Measurements from ENCODE around the gene E2F1.

DNA sequence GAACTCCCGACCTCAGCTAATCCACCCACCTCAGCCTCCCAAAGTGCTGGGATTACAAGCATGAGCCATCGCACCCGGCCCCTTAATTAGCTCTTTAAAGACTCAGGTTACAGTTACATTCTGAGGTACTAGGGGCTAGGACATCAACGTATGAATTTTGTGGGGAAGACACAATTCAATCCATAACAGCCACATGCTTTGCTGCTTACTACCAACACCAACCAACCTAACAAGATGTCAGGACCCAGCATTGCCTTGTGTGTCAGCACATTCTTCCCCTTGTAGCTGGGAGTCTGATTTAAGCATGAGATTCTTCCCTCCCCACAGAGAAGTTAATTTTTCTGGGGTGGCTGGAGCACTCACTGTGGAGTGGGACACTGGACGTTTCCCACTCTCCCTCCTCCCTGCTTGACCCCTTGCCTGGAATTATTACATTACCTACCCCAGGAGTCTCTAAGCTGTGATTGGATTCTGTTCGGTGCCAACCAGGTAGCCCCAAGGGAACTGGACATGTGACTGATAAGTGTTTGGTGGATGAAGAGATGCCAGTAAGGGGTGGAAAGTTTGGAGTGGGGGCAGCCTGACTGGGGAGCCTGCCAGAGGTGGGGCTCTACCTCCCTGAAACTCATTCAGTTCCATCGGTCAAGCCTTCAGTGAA lies 39.6 kb upstream of the E2F1 start:
- TF ChIP-seq CTCF (IDR thresholded peaks at IDR 0.05 in 8 of 11, conservative IDR thresholded peaks at IDR 0.05 in 3 of 11) (no peak), POLR2A (IDR thresholded peaks at IDR 0.05) (no peak), POLR2AphosphoS5 (IDR thresholded peaks at IDR 0.05) (no peak)

All from spleen (tissue), 7 donors.